Measurements from ENCODE around the gene PTPRB. TPM values are rescaled to one million over a fixed set of nuclear protein-coding genes. Genes with fewer than 3 reads are reported as not detected.

The PTPRB gene
- total RNA-seq, 1 experiment from 2014 or later = 0.33 TPM

GRCh38 chr12:70660620-70661219 lies 23.5 kb upstream of the PTPRB start:
- no TSS peak for BruUV-seq (replicated peaks)
- in situ Hi-C loops (cut with HindIII; ENCODE audit: low pct_unique_long_range_greater_than_20kb, low sequenced_read_pairs) (no loop called here), intact Hi-C loops (cut with micrococcal nuclease; ENCODE audit: unreplicated experiment) (no loop called here)
- CTCF ChIA-PET = no interaction called here
- ATAC-seq (no peak), DNase-seq (ENCODE audit: low read depth, low spot score) (peak; percentile 13)
- no peak overlapping the region for H3K4me3 ChIP-seq (ENCODE audit: low read depth in 2 of 2, low read length in 2 of 2)
- H3K27me3 ChIP-seq (ENCODE audit: control insufficient read depth, insufficient read depth, low read length) = no peaks in the 10 kb centered on the region
- no peaks in the 10 kb centered on the region; the same call in 1 of the 2 replicates for H3K4me1 ChIP-seq (ENCODE audit: control insufficient read depth, insufficient read depth, low read length)
- POLR2A ChIA-PET = no interaction called here
- no peaks in the 10 kb centered on the region for H3K36me3 ChIP-seq (ENCODE audit: control insufficient read depth, insufficient read depth, low read length)
- no peaks in the 10 kb centered on the region for H3K9me3 ChIP-seq (ENCODE audit: control insufficient read depth, insufficient read depth, low read depth, low read length)
- no peak overlapping the region for H3K27ac ChIP-seq (ENCODE audit: low read length)
- TF ChIP-seq, protein P1, sequence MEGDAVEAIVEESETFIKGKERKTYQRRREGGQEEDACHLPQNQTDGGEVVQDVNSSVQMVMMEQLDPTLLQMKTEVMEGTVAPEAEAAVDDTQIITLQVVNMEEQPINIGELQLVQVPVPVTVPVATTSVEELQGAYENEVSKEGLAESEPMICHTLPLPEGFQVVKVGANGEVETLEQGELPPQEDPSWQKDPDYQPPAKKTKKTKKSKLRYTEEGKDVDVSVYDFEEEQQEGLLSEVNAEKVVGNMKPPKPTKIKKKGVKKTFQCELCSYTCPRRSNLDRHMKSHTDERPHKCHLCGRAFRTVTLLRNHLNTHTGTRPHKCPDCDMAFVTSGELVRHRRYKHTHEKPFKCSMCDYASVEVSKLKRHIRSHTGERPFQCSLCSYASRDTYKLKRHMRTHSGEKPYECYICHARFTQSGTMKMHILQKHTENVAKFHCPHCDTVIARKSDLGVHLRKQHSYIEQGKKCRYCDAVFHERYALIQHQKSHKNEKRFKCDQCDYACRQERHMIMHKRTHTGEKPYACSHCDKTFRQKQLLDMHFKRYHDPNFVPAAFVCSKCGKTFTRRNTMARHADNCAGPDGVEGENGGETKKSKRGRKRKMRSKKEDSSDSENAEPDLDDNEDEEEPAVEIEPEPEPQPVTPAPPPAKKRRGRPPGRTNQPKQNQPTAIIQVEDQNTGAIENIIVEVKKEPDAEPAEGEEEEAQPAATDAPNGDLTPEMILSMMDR (IDR thresholded peaks at IDR 0.05) = no peak
- TF ChIP-seq REST (IDR thresholded peaks at IDR 0.05; ENCODE audit: insufficient read depth in 1 of 2, low read depth in 2 of 2, low read length in 1 of 2) = no peak
- no peak for TF ChIP-seq POLR2AphosphoS5 (IDR thresholded peaks at IDR 0.05; ENCODE audit: low read depth, low read length)
- TF ChIP-seq SIN3A (IDR thresholded peaks at IDR 0.05; ENCODE audit: borderline replicate concordance, insufficient read depth, low read depth, low read length) = no peak
- no peak for TF ChIP-seq TCF7L2 (IDR thresholded peaks at IDR 0.05; ENCODE audit: low read depth, low read length)

DNA sequence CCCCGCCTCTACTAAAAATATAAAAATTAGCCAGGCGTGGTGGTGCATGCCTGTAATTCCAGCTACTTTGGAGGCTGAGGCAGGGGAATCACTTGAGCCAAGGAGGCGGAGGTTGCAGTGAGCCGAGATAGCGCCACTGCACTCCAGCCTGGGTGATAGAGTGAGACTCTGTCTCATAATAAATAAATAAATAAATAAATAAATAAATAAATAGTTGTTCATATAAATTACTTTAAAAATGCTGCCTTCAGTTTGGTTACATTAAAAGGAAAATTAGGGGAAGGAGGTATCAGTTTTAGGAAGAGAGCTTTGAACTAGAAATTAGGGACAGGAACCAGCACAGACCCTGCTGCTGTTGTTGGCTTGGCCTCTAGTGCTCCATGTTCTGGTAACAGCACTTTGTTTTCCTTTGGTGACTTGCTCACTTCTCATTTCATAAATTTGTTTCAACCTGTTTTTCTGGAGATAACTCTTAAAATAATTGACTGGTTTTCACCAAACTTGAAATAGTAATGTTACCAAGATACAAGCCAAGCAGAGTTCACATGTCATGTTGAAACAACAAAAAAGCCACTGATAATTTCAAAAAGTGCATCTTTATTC lies 22.9 kb upstream of the PTPRB start:
- H3K4me1 ChIP-seq (ENCODE audit: control insufficient read depth, insufficient read depth, low read length) = no peaks in the 10 kb centered on the region; the same call in 1 of the 2 replicates
- H3K27me3 ChIP-seq (ENCODE audit: control insufficient read depth, insufficient read depth, low read length) = no peaks in the 10 kb centered on the region
- ChIA-PET POLR2A (no interaction called here), CTCF (no interaction called here)
- in situ Hi-C loops (cut with HindIII; ENCODE audit: low pct_unique_long_range_greater_than_20kb, low sequenced_read_pairs) = no loop called here
- no TSS peak for BruUV-seq (replicated peaks)
- no peak overlapping the region for H3K27ac ChIP-seq (ENCODE audit: low read length)
- intact Hi-C loops (cut with micrococcal nuclease; ENCODE audit: unreplicated experiment) = no loop called here
- H3K4me3 ChIP-seq (ENCODE audit: low read depth in 2 of 2, low read length in 2 of 2) = no peak overlapping the region
- no peaks in the 10 kb centered on the region for H3K36me3 ChIP-seq (ENCODE audit: control insufficient read depth, insufficient read depth, low read length)
- ATAC-seq (no peak), DNase-seq (ENCODE audit: low read depth, low spot score) (no peak)
- H3K9me3 ChIP-seq (ENCODE audit: control insufficient read depth, insufficient read depth, low read depth, low read length) = no peaks in the 10 kb centered on the region
- TF ChIP-seq POLR2AphosphoS5 (IDR thresholded peaks at IDR 0.05; ENCODE audit: low read depth, low read length) (no peak), TCF7L2 (IDR thresholded peaks at IDR 0.05; ENCODE audit: low read depth, low read length) (no peak), SIN3A (IDR thresholded peaks at IDR 0.05; ENCODE audit: borderline replicate concordance, insufficient read depth, low read depth, low read length) (no peak), REST (IDR thresholded peaks at IDR 0.05; ENCODE audit: insufficient read depth in 1 of 2, low read depth in 2 of 2, low read length in 1 of 2) (no peak)
- TF ChIP-seq, protein P1 (IDR thresholded peaks at IDR 0.05) = no peak

All from Panc1 (cell line).